Measurements from ENCODE around the gene NAXE.

GRCh38 chr1:156632355-156632754, 40.8 kb downstream of the NAXE start:
- TF ChIP-seq, protein P1, sequence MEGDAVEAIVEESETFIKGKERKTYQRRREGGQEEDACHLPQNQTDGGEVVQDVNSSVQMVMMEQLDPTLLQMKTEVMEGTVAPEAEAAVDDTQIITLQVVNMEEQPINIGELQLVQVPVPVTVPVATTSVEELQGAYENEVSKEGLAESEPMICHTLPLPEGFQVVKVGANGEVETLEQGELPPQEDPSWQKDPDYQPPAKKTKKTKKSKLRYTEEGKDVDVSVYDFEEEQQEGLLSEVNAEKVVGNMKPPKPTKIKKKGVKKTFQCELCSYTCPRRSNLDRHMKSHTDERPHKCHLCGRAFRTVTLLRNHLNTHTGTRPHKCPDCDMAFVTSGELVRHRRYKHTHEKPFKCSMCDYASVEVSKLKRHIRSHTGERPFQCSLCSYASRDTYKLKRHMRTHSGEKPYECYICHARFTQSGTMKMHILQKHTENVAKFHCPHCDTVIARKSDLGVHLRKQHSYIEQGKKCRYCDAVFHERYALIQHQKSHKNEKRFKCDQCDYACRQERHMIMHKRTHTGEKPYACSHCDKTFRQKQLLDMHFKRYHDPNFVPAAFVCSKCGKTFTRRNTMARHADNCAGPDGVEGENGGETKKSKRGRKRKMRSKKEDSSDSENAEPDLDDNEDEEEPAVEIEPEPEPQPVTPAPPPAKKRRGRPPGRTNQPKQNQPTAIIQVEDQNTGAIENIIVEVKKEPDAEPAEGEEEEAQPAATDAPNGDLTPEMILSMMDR (CRISPR knock-in tag; IDR thresholded peaks at IDR 0.05): no peak
- TF ChIP-seq SMC3 (IDR thresholded peaks at IDR 0.05; ENCODE audit: low read length) (no peak), ZBTB7A (CRISPR knock-in tag; IDR thresholded peaks at IDR 0.05) (no peak), CEBPZ (IDR thresholded peaks at IDR 0.05; ENCODE audit: low read length) (no peak), SMAD1 (CRISPR knock-in tag; IDR thresholded peaks at IDR 0.05; ENCODE audit: borderline replicate concordance, low read depth) (no peak), ELF4 (CRISPR knock-in tag; IDR thresholded peaks at IDR 0.05; ENCODE audit: borderline replicate concordance) (no peak), FIP1L1 (IDR thresholded peaks at IDR 0.05; ENCODE audit: borderline replicate concordance, insufficient read depth, low read depth, low read length) (no peak), GABPA (IDR thresholded peaks at IDR 0.05; ENCODE audit: low read depth, low read length) (no peak), GABPA (CRISPR knock-in tag; IDR thresholded peaks at IDR 0.05; ENCODE audit: low read depth) (no peak), ZNF235 (CRISPR knock-in tag; IDR thresholded peaks at IDR 0.05; ENCODE audit: borderline replicate concordance) (no peak), EZH2 (conservative IDR thresholded peaks at IDR 0.05; ENCODE audit: low read depth, low read length) (no peak), YY1 (IDR thresholded peaks at IDR 0.05; ENCODE audit: insufficient read depth, insufficient replicate concordance, low read depth, low read length) (no peak)
- TF ChIP-seq, protein P2, sequence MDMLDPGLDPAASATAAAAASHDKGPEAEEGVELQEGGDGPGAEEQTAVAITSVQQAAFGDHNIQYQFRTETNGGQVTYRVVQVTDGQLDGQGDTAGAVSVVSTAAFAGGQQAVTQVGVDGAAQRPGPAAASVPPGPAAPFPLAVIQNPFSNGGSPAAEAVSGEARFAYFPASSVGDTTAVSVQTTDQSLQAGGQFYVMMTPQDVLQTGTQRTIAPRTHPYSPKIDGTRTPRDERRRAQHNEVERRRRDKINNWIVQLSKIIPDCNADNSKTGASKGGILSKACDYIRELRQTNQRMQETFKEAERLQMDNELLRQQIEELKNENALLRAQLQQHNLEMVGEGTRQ (IDR thresholded peaks at IDR 0.05; ENCODE audit: low read depth, low read length): no peak
- TF ChIP-seq, protein P2 (CRISPR knock-in tag; IDR thresholded peaks at IDR 0.05; ENCODE audit: borderline replicate concordance): no peak
- TF ChIP-seq, protein P3, sequence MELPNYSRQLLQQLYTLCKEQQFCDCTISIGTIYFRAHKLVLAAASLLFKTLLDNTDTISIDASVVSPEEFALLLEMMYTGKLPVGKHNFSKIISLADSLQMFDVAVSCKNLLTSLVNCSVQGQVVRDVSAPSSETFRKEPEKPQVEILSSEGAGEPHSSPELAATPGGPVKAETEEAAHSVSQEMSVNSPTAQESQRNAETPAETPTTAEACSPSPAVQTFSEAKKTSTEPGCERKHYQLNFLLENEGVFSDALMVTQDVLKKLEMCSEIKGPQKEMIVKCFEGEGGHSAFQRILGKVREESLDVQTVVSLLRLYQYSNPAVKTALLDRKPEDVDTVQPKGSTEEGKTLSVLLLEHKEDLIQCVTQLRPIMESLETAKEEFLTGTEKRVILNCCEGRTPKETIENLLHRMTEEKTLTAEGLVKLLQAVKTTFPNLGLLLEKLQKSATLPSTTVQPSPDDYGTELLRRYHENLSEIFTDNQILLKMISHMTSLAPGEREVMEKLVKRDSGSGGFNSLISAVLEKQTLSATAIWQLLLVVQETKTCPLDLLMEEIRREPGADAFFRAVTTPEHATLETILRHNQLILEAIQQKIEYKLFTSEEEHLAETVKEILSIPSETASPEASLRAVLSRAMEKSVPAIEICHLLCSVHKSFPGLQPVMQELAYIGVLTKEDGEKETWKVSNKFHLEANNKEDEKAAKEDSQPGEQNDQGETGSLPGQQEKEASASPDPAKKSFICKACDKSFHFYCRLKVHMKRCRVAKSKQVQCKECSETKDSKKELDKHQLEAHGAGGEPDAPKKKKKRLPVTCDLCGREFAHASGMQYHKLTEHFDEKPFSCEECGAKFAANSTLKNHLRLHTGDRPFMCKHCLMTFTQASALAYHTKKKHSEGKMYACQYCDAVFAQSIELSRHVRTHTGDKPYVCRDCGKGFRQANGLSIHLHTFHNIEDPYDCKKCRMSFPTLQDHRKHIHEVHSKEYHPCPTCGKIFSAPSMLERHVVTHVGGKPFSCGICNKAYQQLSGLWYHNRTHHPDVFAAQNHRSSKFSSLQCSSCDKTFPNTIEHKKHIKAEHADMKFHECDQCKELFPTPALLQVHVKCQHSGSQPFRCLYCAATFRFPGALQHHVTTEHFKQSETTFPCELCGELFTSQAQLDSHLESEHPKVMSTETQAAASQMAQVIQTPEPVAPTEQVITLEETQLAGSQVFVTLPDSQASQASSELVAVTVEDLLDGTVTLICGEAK (IDR thresholded peaks at IDR 0.05): no peak
- TF ChIP-seq, protein P3 (CRISPR knock-in tag; IDR thresholded peaks at IDR 0.05): no peak

Measured in HepG2 (cell line).